ENCODE measurements around the gene MALL. TPM values are rescaled to one million over a fixed set of nuclear protein-coding genes. Genes with fewer than 3 reads are reported as not detected.
"Not testable (repeated sequence)": the region's sequence is repeated elsewhere in the genome, so short reads cannot be mapped to it uniquely, and the experiment has no call there.

The MALL gene
- total and polyA plus RNA-seq, 3 experiments from 2014 or later = 0.38 to 0.50 (median 0.47) TPM

GRCh38 chr2:110103061-110103961, 12.3 kb downstream of the MALL start:
- Mint-ChIP-seq H3K36me3 (no peaks in the 10 kb centered on the region), H3K4me3 (no peak overlapping the region), H3K27ac (peak overlapping the region in 1 of 8 donors; percentile 42), H3K9me3 (no peaks in the 10 kb centered on the region), H3K27me3 (peaks cover 11 to 59% of the 10 kb centered on the region in 2 donors), H3K4me1 (peaks cover 0 to 2% (median 0%) of the 10 kb centered on the region in 3 donors)
- no peaks in the 10 kb centered on the region for H3K27me3 ChIP-seq (ENCODE audit: insufficient read depth, low read length, poor library complexity, severe bottlenecking)
- POLR2A ChIA-PET = no interaction called here
- H3K27ac ChIP-seq (ENCODE audit: low read depth, low read length) = no peak overlapping the region
- CTCF ChIA-PET = no interaction called here
- DNase-seq = no peak
- no peaks in the 10 kb centered on the region for H3K36me3 ChIP-seq (ENCODE audit: insufficient read depth, low read length)
- no peaks in the 10 kb centered on the region for H3K4me1 ChIP-seq (ENCODE audit: insufficient read depth, low read length)
- no peaks in the 10 kb centered on the region for H3K9me3 ChIP-seq (ENCODE audit: low read length)
- H3K4me3 ChIP-seq (ENCODE audit: low read length) = no peak overlapping the region

DNA sequence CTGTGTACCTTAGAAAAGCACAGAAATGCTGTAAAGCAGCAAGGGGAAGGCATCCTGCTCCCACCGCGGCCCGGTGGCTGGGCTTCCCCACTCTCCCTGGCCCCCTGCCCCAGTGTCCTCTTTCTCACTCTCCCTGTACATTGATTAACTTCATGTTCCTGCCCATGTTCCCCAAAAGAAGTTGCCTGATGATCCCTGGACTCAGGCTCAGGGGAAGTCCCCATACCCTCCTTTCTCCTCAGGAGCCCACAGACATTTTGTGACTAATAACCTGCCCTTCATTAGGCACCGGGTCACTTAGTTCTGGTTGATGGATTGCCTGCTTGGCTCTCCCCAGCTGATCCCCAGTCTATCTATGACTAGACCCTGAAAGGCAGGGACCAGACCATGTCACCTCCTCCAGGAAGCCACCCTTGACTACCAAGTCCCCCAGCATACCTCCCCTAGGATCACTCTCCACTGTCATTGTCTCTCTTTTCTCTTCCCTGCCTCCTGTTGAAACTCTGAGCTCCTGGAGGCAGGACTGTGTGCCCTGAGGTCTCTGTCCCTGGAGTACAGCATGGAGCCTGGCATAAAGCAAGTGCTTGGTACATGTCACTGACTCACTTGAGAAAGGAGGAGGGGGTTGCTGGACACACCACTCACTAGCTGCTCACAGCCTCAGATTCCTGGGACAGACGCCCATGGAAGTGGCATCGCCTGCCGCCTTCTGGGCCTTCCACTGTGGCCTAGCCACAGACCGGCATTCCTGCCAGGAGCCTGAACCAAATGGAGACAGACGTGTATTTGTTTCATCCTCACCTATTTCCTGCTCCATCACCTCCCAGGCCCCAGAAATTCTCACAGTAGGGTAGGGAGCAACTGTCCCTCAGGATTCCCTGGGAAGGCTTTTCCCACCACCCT, 13.5 kb downstream of the MALL start:
- Mint-ChIP-seq H3K4me1 (peaks cover 0 to 2% (median 0%) of the 10 kb centered on the region in 3 donors), H3K27ac (no peak overlapping the region), H3K9me3 (no peaks in the 10 kb centered on the region), H3K36me3 (no peaks in the 10 kb centered on the region), H3K27me3 (peaks cover 6 to 48% of the 10 kb centered on the region in 2 donors), H3K4me3 (no peak overlapping the region)
- ChIA-PET POLR2A (no interaction called here), CTCF (no interaction called here)
- Histone ChIP-seq H3K27ac (ENCODE audit: low read depth, low read length) (no peak overlapping the region), H3K27me3 (ENCODE audit: insufficient read depth, low read length, poor library complexity, severe bottlenecking) (no peaks in the 10 kb centered on the region), H3K4me1 (ENCODE audit: insufficient read depth, low read length) (no peaks in the 10 kb centered on the region), H3K9me3 (ENCODE audit: low read length) (no peaks in the 10 kb centered on the region), H3K4me3 (ENCODE audit: low read length) (no peak overlapping the region), H3K36me3 (ENCODE audit: insufficient read depth, low read length) (no peaks in the 10 kb centered on the region)
- DNase-seq = no peak

DNA sequence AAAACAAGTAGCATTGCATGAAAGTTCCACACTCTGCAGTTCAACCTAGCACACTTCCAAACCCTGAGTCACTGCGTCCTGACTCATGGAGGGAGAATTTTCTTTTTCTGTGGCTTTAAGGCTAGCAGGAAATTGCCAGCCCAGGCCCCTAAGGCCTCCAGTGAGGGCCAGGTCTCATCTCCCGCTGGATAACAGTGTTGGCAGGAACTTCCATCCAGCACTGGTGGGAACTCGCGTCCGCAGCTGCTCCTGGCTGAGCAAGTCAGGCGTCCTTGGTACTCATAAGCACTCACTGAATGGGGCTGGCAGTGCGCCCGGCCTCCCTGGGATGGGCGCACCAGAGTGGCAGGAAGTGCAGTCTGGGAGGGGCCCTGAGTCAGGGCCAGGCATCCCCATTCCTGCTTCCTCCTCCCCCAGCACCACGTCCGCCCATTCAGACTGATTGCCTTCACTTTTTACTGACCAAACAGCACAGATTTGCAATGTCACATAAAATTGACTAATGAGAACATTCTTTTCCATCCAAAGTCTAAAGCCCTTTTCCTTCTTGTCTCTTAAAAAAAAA, 14.3 kb downstream of the MALL start:
- no peaks in the 10 kb centered on the region for H3K27me3 ChIP-seq (ENCODE audit: insufficient read depth, low read length, poor library complexity, severe bottlenecking)
- no peak overlapping the region for H3K4me3 ChIP-seq (ENCODE audit: low read length)
- no peak overlapping the region for H3K27ac ChIP-seq (ENCODE audit: low read depth, low read length)
- no peaks in the 10 kb centered on the region for H3K36me3 Mint-ChIP-seq
- H3K4me1 ChIP-seq (ENCODE audit: insufficient read depth, low read length) = no peaks in the 10 kb centered on the region
- peaks cover 7 to 41% of the 10 kb centered on the region in 2 donors for H3K27me3 Mint-ChIP-seq
- no peak overlapping the region for H3K4me3 Mint-ChIP-seq
- no peak for DNase-seq
- POLR2A ChIA-PET = no interaction called here
- H3K9me3 ChIP-seq (ENCODE audit: low read length) = no peaks in the 10 kb centered on the region
- no peak overlapping the region for H3K27ac Mint-ChIP-seq
- H3K36me3 ChIP-seq (ENCODE audit: insufficient read depth, low read length) = no peaks in the 10 kb centered on the region
- peaks cover 0 to 2% (median 0%) of the 10 kb centered on the region in 3 donors for H3K4me1 Mint-ChIP-seq
- CTCF ChIA-PET = no interaction called here
- H3K9me3 Mint-ChIP-seq = no peaks in the 10 kb centered on the region

DNA sequence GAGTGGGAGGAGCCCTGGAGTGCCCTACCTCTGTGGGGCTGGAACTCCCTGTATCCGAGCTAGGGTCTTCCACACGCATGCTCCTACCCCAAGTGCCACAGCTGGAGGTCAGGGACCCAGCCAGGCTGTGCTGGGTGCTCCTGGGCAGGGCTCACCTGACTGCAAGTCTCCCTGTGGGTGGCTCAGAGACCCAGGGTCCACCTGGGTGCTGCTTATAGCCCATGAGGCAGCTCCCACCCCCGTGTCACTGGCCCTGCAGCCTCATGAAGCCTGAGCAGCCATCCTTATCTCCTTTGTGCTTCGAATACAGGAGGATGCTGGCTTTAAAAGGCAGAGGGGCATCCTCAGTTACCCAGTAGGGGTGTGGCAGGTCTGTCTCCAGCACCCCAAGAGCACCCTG, 14.7 kb downstream of the MALL start:
- DNase-seq; H3K27ac ChIP-seq (ENCODE audit: low read depth, low read length); H3K27ac Mint-ChIP-seq: not testable (repeated sequence)

GRCh38 chr2:110100480-110100879, 15.1 kb downstream of the MALL start:
- Histone ChIP-seq H3K27ac (ENCODE audit: low read depth, low read length) (no peak overlapping the region), H3K4me3 (ENCODE audit: low read length) (no peak overlapping the region), H3K27me3 (ENCODE audit: insufficient read depth, low read length, poor library complexity, severe bottlenecking) (no peaks in the 10 kb centered on the region), H3K4me1 (ENCODE audit: insufficient read depth, low read length) (no peaks in the 10 kb centered on the region), H3K9me3 (ENCODE audit: low read length) (no peaks in the 10 kb centered on the region), H3K36me3 (ENCODE audit: insufficient read depth, low read length) (no peaks in the 10 kb centered on the region)
- Mint-ChIP-seq H3K9me3 (no peaks in the 10 kb centered on the region), H3K36me3 (no peaks in the 10 kb centered on the region), H3K4me1 (peaks cover 0 to 2% (median 0%) of the 10 kb centered on the region in 3 donors), H3K27ac (no peak overlapping the region), H3K4me3 (no peak overlapping the region), H3K27me3 (peaks cover 10 to 34% of the 10 kb centered on the region in 2 donors)
- ChIA-PET CTCF (no interaction called here), POLR2A (no interaction called here)
- DNase-seq = no peak

More for the DNA sequence above, 14.7 kb downstream of the MALL start:
- H3K4me3 Mint-ChIP-seq; H3K9me3 ChIP-seq (ENCODE audit: low read length); H3K27me3 ChIP-seq (ENCODE audit: insufficient read depth, low read length, poor library complexity, severe bottlenecking); H3K9me3 Mint-ChIP-seq; CTCF ChIA-PET; H3K4me3 ChIP-seq (ENCODE audit: low read length); H3K4me1 ChIP-seq (ENCODE audit: insufficient read depth, low read length); POLR2A ChIA-PET; H3K36me3 ChIP-seq (ENCODE audit: insufficient read depth, low read length); H3K4me1 Mint-ChIP-seq; H3K36me3 Mint-ChIP-seq: not testable (repeated sequence)
- H3K27me3 Mint-ChIP-seq = peaks cover 7 to 37% of the 10 kb centered on the region in 2 donors

GRCh38 chr2:110099471-110100225, 16.0 kb downstream of the MALL start:
- no peak overlapping the region for H3K27ac ChIP-seq (ENCODE audit: low read depth, low read length)
- no peaks in the 10 kb centered on the region for H3K27me3 ChIP-seq (ENCODE audit: insufficient read depth, low read length, poor library complexity, severe bottlenecking)
- H3K4me1 ChIP-seq (ENCODE audit: insufficient read depth, low read length) = no peaks in the 10 kb centered on the region
- CTCF ChIA-PET = no interaction called here
- no peaks in the 10 kb centered on the region for H3K36me3 Mint-ChIP-seq
- POLR2A ChIA-PET = no interaction called here
- peak overlapping the region in 1 of 8 donors; percentile 47 for H3K27ac Mint-ChIP-seq
- peaks cover 0 to 2% (median 0%) of the 10 kb centered on the region in 3 donors for H3K4me1 Mint-ChIP-seq
- H3K9me3 ChIP-seq (ENCODE audit: low read length) = no peaks in the 10 kb centered on the region
- no peak overlapping the region for H3K4me3 ChIP-seq (ENCODE audit: low read length)
- no peaks in the 10 kb centered on the region for H3K9me3 Mint-ChIP-seq
- no peak overlapping the region for H3K4me3 Mint-ChIP-seq
- H3K27me3 Mint-ChIP-seq = peaks cover 10 to 26% of the 10 kb centered on the region in 2 donors
- DNase-seq = no peak
- H3K36me3 ChIP-seq (ENCODE audit: insufficient read depth, low read length) = no peaks in the 10 kb centered on the region

DNA sequence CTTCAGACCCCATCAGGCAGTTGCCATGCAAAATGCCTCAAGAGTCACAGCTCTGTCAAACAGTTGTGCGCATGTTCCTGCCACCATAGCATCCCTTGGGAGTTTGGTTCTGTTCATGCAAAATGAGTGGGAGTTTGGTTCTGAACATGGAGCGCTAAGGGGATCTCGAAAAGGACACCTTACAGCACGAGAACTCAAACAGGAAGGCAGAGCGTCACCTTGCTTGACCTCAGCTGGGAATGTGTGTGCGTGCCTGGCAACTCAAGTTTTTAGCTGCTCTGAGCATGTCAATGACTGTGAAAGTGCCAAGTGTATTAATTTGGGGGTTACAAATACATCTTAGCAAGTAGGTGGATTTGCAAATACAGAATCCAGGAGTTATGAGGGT, 16.6 kb downstream of the MALL start:
- no peaks in the 10 kb centered on the region for H3K36me3 Mint-ChIP-seq
- ChIA-PET POLR2A (no interaction called here), CTCF (no interaction called here)
- no peak overlapping the region for H3K4me3 Mint-ChIP-seq
- no peaks in the 10 kb centered on the region for H3K9me3 Mint-ChIP-seq
- H3K27me3 Mint-ChIP-seq = peaks cover 10 to 20% of the 10 kb centered on the region in 2 donors
- DNase-seq = no peak
- Histone ChIP-seq H3K27me3 (ENCODE audit: insufficient read depth, low read length, poor library complexity, severe bottlenecking) (no peaks in the 10 kb centered on the region), H3K4me1 (ENCODE audit: insufficient read depth, low read length) (no peaks in the 10 kb centered on the region), H3K9me3 (ENCODE audit: low read length) (no peaks in the 10 kb centered on the region), H3K27ac (ENCODE audit: low read depth, low read length) (no peak overlapping the region), H3K4me3 (ENCODE audit: low read length) (no peak overlapping the region), H3K36me3 (ENCODE audit: insufficient read depth, low read length) (no peaks in the 10 kb centered on the region)
- H3K4me1 Mint-ChIP-seq = peaks cover 0 to 2% (median 0%) of the 10 kb centered on the region in 3 donors
- no peak overlapping the region for H3K27ac Mint-ChIP-seq
